DMS53 (cell line): ENCODE data around the gene AGAP9.
"Not testable (repeated sequence)": the region's sequence is repeated elsewhere in the genome, so short reads cannot be mapped to it uniquely, and the experiment has no call there.

Experiments
- DNase-seq: peaks from one replicate; lab custom pipeline; 2025; lab: John Stamatoyannopoulos, UW

Gene AGAP9

DNA sequence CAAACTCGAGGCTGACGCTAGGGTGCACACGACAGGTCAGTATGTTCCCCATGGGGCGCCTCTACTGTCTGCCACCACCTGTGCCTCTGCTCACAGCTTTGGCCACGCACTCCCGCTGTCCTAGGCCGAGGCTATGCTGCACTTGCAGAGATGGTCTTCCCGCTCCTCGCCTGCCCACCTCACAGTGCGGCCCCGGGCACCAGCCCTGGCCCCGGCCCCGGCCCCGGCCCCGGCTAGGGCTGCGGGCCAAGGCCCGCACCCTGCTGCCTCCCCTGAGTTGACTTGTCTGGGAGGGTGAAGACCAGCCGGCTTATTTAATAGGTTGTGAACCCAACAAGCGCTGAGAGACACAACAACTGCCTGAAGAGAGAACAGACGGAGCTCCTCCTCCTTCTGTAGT is at the start of gene AGAP9:
Gene AGAP9 (minus strand): TSS at position 164 of the 400 bp plus-strand sequence. CDS start 112 bp downstream, at position 52.
- DNase-seq, result not testable (repeated sequence)

DNA sequence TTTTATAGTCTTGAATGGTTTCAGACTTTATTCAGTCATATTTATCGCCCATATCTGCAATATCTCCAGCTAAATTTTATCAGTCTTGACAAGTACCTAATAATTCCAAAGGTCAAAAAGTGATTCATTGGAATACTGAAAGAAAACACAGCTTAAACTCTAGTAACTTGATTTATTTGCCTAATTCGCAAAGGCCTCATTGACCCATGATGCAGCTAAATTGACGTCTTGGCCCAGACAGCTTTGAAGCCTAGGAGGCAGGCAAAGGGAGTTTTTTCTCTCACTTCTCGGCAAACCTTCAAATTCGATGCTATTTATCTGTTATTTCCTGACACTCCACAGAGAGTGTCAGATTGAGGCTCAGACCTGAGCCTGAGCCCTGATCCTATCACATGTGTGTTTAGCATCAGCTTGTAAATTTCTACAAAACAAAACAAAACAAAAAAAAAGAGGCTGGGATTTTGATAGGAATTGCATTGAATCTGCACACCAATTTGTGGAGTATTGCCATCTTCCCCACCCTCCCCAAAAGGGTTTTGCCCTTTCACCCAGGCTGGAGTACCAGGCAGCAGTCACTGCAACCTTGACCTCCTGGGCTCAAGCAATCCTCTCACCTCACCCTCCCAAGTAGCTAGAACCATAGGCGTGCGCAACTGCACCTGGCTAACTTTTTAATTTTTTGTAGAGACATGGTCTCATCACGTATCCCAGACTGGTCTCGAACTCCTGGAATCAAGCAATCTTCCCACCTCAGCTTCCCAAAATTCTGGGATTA is 47.9 kb upstream of the AGAP9 start:
- not testable (repeated sequence) for DNase-seq

DNA sequence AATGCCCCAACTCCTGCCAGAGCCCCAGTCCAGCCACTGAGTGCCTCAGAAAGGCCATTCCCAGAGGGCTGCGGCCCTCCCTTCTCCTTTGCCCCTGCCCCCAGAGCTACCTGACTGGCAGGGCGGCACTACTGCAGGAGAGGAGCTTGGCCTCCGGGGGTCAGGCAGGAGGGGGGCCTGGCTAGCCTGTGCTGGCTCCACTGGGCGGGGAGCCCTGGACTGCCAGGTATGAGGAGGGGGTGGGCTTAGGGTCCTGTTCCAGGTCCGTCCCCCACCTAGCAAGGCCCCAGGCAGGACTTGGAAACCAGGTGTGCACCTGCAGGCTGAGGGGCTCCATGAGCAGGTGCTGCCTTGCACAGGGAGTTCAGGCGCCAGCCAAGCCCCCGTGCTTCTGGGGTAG is 43.3 kb upstream of the AGAP9 start:
- not testable (repeated sequence) for DNase-seq

- DNase-seq, result not testable (repeated sequence)
Observed at GRCh38 chr10:47566108-47566699, 42.8 kb upstream of the AGAP9 start.

- DNase-seq, result not testable (repeated sequence)
Observed at GRCh38 chr10:47565517-47565920, 42.1 kb upstream of the AGAP9 start.

DNA sequence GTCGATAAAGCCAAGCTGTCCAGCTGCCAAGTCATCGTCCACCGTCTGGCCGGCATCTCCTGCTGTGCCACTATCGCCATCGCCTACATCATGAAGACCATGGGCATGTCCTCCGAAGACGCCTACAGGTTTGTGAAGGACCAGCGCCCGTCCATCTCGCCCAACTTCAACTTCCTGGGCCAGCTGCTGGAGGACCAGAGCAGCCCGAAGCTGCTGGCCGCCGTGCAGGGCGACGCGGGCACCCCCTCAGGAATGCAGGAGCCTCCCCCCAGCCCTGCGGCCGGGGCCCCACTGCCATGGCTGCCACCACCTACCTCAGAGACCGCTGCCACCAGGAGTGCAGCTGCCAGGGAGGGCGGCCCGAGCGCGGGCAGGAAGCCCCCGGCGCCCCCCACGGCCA is 41.5 kb upstream of the AGAP9 start:
- DNase-seq, result not testable (repeated sequence)

DNA sequence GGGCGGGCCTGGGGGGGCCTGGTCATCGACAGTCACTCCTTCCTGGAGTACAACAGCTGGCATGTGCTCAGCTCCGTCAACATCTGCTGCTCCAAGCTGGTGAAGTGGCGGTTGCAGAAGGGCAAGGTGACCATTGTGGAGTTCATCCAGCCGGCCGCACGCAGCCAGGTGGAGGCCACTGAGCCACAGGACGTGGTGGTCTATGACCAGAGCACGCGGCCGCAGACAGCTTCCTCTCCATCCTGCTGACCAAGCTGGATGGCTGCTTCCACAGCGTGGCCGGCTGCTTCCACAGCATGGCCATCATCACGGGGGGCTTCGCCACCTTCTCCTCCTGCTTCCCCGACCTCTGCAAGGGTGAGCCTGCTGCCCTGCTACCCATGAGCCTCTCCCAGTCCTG is 40.9 kb upstream of the AGAP9 start:
- not testable (repeated sequence) for DNase-seq

DNA sequence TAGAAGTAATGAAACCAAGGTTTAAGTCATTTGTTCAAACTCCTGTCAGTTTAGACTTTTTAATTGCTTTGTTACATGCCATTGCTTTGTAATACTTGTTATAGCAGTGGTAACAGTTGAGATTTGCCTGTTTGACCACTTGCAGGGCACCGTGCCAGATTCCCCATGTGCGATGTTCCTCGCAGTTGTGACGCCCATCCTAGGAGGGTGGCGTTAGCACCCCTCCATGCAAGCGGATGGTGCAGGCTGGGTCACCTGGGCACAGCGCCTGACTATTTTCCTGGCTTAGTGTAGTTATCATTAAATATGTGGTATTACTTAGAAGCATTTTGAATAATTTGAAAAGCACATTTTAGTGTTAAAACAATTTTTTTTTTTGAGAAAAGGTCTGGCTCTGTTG is 37.0 kb upstream of the AGAP9 start:
- not testable (repeated sequence) for DNase-seq

DNA sequence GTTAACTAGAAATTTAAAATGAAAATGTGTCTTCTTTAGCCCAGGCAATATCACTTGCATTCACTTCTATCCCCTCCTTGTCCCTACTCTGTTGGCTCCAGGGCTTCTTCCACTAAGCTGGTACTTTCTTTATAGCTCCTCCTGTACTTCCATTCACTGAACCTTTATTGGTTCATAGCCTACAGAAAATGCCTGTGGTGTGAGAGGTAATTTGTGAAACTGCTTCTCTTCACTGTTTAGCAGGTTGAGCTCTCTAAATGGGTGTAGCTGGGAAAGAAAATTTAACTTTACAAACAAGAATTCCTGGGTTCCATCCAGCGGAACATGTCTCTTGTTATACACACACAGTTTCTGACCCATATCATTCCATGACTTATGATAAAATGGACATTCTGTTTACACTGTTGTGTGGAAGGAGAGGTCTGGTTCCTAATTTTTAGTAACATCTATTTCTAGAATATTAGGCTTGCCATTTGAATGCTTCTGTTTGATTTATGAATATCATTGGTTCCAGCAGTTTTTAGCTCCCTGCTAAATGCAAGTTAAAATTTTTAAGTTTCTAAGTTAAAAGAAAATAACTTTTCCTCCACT is 36.4 kb upstream of the AGAP9 start:
- DNase-seq, result not testable (repeated sequence)

- peak; percentile 81 for DNase-seq
Observed at GRCh38 chr10:47558109-47558508, 34.7 kb upstream of the AGAP9 start.

GRCh38 chr10:47557616-47558015 is 34.2 kb upstream of the AGAP9 start:
- DNase-seq, result peak; percentile 18

DNA sequence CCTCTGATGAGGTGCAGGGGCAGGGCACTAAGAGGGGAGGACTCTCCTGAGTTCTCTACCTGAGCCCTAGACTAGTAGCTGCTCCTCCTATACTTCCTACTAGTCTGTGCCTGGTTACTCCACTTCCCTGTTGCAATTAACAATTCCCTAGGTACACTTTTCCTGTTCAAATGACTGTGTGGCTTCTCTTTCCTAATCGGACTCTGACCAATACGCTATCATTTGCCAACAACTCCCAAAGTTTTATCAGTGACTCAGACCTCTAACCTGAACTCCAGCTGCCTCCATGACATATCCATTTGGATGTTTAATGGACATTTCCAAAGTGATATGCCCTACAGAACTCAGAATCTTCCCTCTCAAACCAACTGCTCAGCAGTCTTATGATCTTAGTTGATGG is 31.9 kb upstream of the AGAP9 start:
- DNase-seq, result not testable (repeated sequence)

GRCh38 chr10:47554552-47554951 is 31.1 kb upstream of the AGAP9 start:
- not testable (repeated sequence) for DNase-seq

GRCh38 chr10:47553860-47554247 is 30.4 kb upstream of the AGAP9 start:
- DNase-seq, result not testable (repeated sequence)

DNA sequence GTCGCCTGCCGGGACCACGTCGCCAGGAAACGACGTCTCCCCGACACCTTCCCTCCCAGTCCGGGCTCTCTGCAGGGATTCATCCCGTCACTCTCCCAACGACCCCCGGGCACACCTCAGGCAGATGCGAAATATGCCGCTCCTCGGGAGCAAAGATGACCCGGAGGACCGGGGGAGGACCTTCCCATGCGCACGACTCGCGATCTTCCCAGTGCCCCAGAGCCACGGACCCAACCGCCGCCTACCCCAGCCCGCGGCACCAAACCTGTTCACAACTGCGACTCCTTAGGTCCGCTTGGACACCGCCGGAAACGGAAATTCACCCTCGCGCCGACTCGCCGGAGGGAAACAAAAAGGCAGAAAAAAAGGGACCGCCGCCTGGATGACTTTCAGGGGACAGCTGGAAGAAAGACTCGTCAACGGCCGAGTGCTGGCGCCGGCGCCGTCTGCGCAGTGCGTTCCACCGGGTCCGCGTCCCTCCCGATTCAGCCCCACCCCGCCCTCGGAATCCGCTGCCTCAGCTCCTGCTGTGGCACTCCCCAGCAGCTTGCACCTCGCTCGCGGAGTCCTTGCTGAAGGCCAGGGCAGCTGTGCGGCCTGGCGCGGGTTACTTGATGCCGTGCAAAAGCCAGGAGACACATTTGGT is 29.9 kb upstream of the AGAP9 start:
- peak; percentile 93 for DNase-seq

- DNase-seq, result peak; percentile 75
Observed at GRCh38 chr10:47552719-47553118, 29.3 kb upstream of the AGAP9 start.

DNA sequence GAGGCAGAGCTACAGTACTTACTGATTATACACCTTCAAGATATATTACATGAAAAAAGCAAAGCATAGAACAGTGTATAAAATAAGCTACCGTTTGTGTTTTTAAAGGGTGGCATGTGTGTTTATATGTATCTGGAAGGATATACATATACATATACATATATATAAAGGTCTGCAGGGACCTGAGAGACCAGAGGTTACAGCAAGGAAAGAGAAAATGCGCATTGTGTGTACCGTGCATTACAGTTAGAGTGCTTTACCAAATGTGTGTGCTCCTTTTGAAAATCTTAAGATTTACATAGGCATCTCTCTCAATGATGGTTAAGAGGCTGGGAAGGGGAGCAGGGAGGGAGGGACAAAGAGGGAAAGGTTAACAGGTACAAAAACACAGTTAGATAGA is 23.8 kb upstream of the AGAP9 start:
- DNase-seq, result not testable (repeated sequence)

- DNase-seq, result not testable (repeated sequence)
Observed at GRCh38 chr10:47536430-47536829, 13.0 kb upstream of the AGAP9 start.

DNA sequence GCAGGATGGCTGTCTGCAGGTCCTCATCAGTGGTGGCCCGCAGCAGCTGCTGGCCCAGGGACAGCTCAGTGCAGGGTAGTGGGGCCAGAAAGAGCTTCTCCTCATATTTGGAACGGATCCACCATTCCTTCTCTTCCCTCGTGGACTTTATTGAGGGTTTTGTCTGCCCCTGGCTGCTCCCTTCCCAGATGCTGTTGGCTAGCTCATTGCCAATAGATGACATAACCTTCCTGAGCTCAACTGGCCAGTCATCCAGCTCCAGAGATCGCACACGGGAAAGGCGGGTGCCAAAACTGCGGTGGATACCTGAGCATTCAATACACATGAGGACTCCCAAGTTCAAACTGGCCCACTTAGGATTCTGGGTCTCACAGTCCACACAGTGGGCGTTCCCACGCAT is 21.1 kb downstream of the AGAP9 start:
- not testable (repeated sequence) for DNase-seq

GRCh38 chr10:47494226-47494625 is 29.2 kb downstream of the AGAP9 start:
- DNase-seq, result not testable (repeated sequence)

- not testable (repeated sequence) for DNase-seq
Observed at GRCh38 chr10:47491600-47491999, 31.8 kb downstream of the AGAP9 start, which contains the start of gene FAM25G. TSS of gene FAM25G (minus strand) at chr10:47491700. CDS start at chr10:47491674, 26 bp downstream.

DNA sequence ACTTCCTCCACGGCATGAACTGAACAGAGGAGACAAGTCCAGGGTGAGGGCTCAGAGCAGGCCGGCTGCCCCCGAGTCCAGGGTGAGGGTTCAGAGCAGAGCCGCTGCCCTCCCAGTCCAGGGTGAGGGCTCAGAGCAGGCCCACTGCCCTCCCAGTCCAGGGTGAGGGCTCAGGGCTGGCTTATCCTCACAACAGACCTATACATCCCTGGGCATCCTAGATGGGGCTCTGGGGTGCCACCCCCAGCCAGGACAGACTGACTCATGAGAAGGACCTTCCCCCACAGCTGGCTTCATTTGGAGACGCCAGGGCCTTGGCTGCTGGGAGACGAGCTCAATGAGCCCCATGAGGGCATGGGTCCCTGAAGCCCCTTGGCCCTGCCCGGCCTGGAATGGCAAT is 33.8 kb downstream of the AGAP9 start:
- not testable (repeated sequence) for DNase-seq
